ENCODE data around the gene BZW2.

GRCh38 chr7:16697507-16698199 lies 51.7 kb downstream of the BZW2 start:
- no peak for TF ChIP-seq POLR2A (IDR thresholded peaks at IDR 0.05; ENCODE audit: low read length)
- no peak for TF ChIP-seq GATA1 (IDR thresholded peaks at IDR 0.05; ENCODE audit: low read depth, low read length)
